Astrocyte of the spinal cord (primary cell): ENCODE data around the gene PRDM15.

ENCODE experiments used
- DNase-seq: peaks from one replicate; pipeline ENCODE4 v3.0.0; 2011; ENCODE audit warnings: low read depth, low spot score
- H3K4me3 ChIP-seq: 2 replicates; pipeline ENCODE4 v1.5.1; 2011; ENCODE audit warnings: low read depth, mild to moderate bottlenecking, low read length, moderate library complexity
- CTCF ChIP-seq: IDR thresholded peaks from 2 replicates; pipeline ENCODE4 v1.5.1; 2012; ENCODE audit warnings: low read depth, mild to moderate bottlenecking, low read length, inconsistent platforms
- in situ Hi-C: cut with HindIII; loops from 2 replicates; pipeline ENCODE4 v1.10.0; 2017; ENCODE audit warnings: low sequenced_read_pairs

The PRDM15 gene

GRCh38 chr21:41890355-41890754, 11.2 kb upstream of the PRDM15 start:
- no peak for TF ChIP-seq CTCF
- H3K4me3 ChIP-seq: no peak overlapping the region

GRCh38 chr21:41888749-41889376, 9.7 kb upstream of the PRDM15 start:
- DNase-seq: peak; percentile 16
- no peak overlapping the region for H3K4me3 ChIP-seq
- TF ChIP-seq CTCF: no peak
- in situ Hi-C loops: no loop called here

More at GRCh38 chr21:41890355-41890754, 11.2 kb upstream of the PRDM15 start:
- DNase-seq: no peak
- in situ Hi-C loops: no loop called here

- in situ Hi-C loops: no loop called here
Observed at GRCh38 chr21:41887667-41888066, 8.5 kb upstream of the PRDM15 start.

GRCh38 chr21:41886328-41886727, 7.2 kb upstream of the PRDM15 start:
- TF ChIP-seq CTCF: no peak
- no peak for DNase-seq
- in situ Hi-C loops: no loop called here

More at GRCh38 chr21:41887667-41888066, 8.5 kb upstream of the PRDM15 start:
- TF ChIP-seq CTCF: no peak
- no peak overlapping the region for H3K4me3 ChIP-seq
- DNase-seq: no peak

GRCh38 chr21:41885341-41886024, 6.3 kb upstream of the PRDM15 start:
- in situ Hi-C loops: no loop called here
- DNase-seq: no peak
- no peak for TF ChIP-seq CTCF
- no peak overlapping the region for H3K4me3 ChIP-seq

More at GRCh38 chr21:41886328-41886727, 7.2 kb upstream of the PRDM15 start:
- H3K4me3 ChIP-seq: no peak overlapping the region

- H3K4me3 ChIP-seq: no peak overlapping the region
- no peak for TF ChIP-seq CTCF
- in situ Hi-C loops: no loop called here
- DNase-seq: no peak
Observed at GRCh38 chr21:41884501-41885030, 5.4 kb upstream of the PRDM15 start.
